ENCODE data around the gene MRPL43. TPM values are rescaled to one million over a fixed set of nuclear protein-coding genes. Genes with fewer than 3 reads are reported as not detected.

MRPL43 gene
- total and polyA plus RNA-seq, 12 donors: 58.4 to 214 (median 129) TPM

GRCh38 chr10:100982916-100983830, 4.1 kb downstream of the MRPL43 start:
- TF ChIP-seq POLR2A (IDR thresholded peaks at IDR 0.05): no peak
- no peak for TF ChIP-seq CTCF (IDR thresholded peaks at IDR 0.05)
- no peaks in the 10 kb centered on the region for H3K9me3 ChIP-seq (replicated peaks in 1 of 3)
- WGBS, 4 donors: 87 to 94% (median 93%) methylated on average over 10 to 24 of the region's 24 CpGs
- no peaks in the 10 kb centered on the region for H3K27me3 ChIP-seq
- peak in 4 of 7 donors; percentile 8 to 47 (median 12) for DNase-seq
- peaks cover 14 to 17% of the 10 kb centered on the region in 2 donors for H3K4me1 ChIP-seq (replicated peaks in 1 of 2)
- H3K4me3 ChIP-seq: no peak overlapping the region
- intact Hi-C loops (cut with DNase I): no loop called here
- peaks cover 0 to 52% of the 10 kb centered on the region in 2 donors for H3K36me3 ChIP-seq (replicated peaks in 1 of 2)
- no peak overlapping the region for H3K27ac ChIP-seq

- no peaks in the 10 kb centered on the region for H3K27me3 ChIP-seq
- no peak overlapping the region for H3K4me3 ChIP-seq
- DNase-seq: no peak
- WGBS, 4 donors: 78 to 87% (median 86%) methylated on average over 5 of the region's 5 CpGs
- H3K36me3 ChIP-seq (replicated peaks in 1 of 2): peaks cover 0 to 52% of the 10 kb centered on the region in 2 donors
- intact Hi-C loops (cut with DNase I): no loop called here
- TF ChIP-seq POLR2A (IDR thresholded peaks at IDR 0.05) (no peak), CTCF (IDR thresholded peaks at IDR 0.05) (no peak)
- H3K27ac ChIP-seq: no peak overlapping the region
- H3K4me1 ChIP-seq (replicated peaks in 1 of 2): peaks cover 1 to 5% of the 10 kb centered on the region in 2 donors
- H3K9me3 ChIP-seq (replicated peaks in 1 of 3): no peaks in the 10 kb centered on the region
Observed at GRCh38 chr10:100981178-100981772, 6.0 kb downstream of the MRPL43 start.

GRCh38 chr10:100980711-100981110, 6.6 kb downstream of the MRPL43 start:
- no peaks in the 10 kb centered on the region for H3K9me3 ChIP-seq (replicated peaks in 1 of 3)
- H3K27ac ChIP-seq: no peak overlapping the region
- H3K4me3 ChIP-seq: no peak overlapping the region
- no peaks in the 10 kb centered on the region for H3K4me1 ChIP-seq (replicated peaks in 1 of 2)
- H3K27me3 ChIP-seq: no peaks in the 10 kb centered on the region
- TF ChIP-seq POLR2A (IDR thresholded peaks at IDR 0.05): no peak
- TF ChIP-seq CTCF (IDR thresholded peaks at IDR 0.05): no peak
- H3K36me3 ChIP-seq (replicated peaks in 1 of 2): peaks cover 0 to 52% of the 10 kb centered on the region in 2 donors
- intact Hi-C loops (cut with DNase I): no loop called here
- peak in 3 of 7 donors; percentile 7 to 41 (median 11) for DNase-seq
- WGBS, 4 donors: 93 to 100% (median 93%) methylated on average over 5 to 7 of the region's 7 CpGs; no CpG with 5 or more reads in 1 of the 4 donors

- peak in 3 of 7 donors; percentile 5 to 30 (median 7) for DNase-seq
- intact Hi-C loops (cut with DNase I): no loop called here
- Histone ChIP-seq H3K4me3 (no peak overlapping the region), H3K27ac (no peak overlapping the region), H3K27me3 (no peaks in the 10 kb centered on the region), H3K4me1 (replicated peaks in 1 of 2) (no peaks in the 10 kb centered on the region), H3K36me3 (replicated peaks in 1 of 2) (peaks cover 0 to 52% of the 10 kb centered on the region in 2 donors), H3K9me3 (replicated peaks in 1 of 3) (no peaks in the 10 kb centered on the region)
- 86 to 90% (median 86%) methylated on average over 2 of the region's 2 CpGs for WGBS, 4 donors
- TF ChIP-seq CTCF (IDR thresholded peaks at IDR 0.05) (no peak), POLR2A (IDR thresholded peaks at IDR 0.05) (no peak)
Observed at GRCh38 chr10:100980311-100980710, 7.0 kb downstream of the MRPL43 start.

Data from adrenal gland (tissue), 12 donors.